Fibroblast of the conjunctiva (primary cell): Measurements from ENCODE around the gene OLFML2B.
A peak's percentile ranks its signal among the peaks of the same experiment; 100 is the strongest.
"Not testable (repeated sequence)": the region's sequence is repeated elsewhere in the genome, so short reads cannot be mapped to it uniquely, and the experiment has no call there.

Experiments used
- DNase-seq: peaks from one replicate; pipeline ENCODE4 v3.0.0-alpha.2; 2010; ENCODE audit warnings: low read depth

OLFML2B gene

DNA sequence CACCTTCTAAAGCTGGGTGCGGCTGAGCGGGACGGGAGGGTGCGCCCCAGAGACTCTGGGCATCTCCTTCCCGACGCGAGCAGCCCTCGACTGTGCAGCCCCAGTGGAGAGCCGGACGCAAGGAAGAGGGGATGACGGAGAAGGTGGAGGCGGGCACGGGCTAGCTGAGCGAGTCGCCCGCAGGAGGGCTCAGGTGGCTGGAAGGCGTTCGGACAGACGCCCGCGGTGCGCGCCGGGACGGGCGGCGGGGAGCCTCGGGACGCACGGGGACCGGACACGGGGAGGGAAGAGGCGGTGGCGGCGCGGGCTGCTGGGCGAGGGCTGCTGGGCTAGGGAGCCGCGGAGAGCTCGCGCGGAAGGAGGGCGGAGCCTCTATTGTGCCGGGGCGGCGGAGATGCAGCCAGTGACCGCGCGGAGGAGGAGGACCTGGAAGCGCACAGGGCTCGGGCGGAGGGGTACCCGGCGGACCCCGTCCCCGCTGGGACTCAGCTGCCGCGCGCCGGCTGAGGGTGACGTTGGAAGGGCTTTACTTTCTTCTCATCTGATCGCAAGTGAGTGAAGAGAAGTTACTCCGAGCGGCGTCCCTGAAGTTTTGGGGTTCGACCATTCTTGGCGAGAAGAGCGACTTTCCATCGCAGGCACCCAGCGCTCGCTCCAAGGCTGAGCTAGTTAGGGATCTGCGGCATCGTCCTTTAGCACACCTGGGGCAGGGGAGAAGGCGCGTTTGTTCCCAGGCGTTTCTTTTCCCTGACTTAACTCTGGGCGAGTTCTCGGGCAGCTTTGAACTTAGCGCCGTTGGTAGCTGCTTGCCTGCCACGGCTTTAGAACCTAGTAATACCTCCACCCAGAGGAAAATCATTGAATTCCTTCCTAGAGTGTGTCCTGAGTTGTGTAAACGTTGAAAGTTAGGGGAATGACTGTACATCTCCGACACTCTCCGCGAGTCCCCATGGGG is at the start of gene OLFML2B:
Gene OLFML2B (minus strand): TSS at position 323 of the 955 bp plus-strand sequence. CDS start 439 bp downstream, outside the sequence.
- peak; percentile 60 for DNase-seq

DNA sequence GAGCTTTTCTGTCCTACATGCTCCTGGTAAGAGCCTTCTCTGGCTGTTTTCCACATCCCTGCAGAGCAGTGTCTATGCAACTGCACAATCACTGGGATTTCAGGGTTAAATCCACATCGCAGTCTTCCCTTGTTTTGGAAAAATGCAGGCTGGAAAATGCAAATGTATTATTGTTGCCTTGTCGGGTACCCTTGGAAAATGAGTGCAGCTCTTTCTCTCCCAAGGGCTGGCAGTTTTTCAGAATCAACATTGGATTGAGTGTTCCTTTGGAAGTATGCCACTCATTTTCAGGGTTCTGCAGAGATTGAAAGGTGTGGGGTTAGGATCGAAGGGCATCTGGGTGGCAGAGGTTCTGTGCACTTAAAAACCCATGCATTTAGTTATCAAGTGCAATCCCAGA is 49.1 kb upstream of the OLFML2B start:
- no peak for DNase-seq

DNA sequence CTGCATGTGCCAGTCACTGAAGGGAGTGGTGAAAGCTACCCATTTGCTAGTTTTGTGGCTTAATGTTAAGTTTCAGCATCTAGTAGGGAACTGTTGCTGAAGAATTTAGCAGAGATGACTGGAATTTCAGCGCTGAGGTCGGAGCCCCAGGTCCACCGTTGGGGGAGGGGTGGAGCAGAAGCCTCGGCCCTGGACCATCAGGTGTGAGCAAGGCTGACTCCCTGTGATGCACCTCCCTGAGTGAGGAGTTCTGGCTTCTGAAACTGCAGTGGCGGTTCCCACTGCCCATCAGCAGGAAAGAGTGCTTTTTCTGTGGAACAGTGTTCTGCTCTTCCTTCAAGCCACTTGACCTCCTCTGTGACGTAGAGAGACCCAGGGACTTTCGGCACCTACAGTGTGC is 47.2 kb upstream of the OLFML2B start:
- DNase-seq: no peak

DNA sequence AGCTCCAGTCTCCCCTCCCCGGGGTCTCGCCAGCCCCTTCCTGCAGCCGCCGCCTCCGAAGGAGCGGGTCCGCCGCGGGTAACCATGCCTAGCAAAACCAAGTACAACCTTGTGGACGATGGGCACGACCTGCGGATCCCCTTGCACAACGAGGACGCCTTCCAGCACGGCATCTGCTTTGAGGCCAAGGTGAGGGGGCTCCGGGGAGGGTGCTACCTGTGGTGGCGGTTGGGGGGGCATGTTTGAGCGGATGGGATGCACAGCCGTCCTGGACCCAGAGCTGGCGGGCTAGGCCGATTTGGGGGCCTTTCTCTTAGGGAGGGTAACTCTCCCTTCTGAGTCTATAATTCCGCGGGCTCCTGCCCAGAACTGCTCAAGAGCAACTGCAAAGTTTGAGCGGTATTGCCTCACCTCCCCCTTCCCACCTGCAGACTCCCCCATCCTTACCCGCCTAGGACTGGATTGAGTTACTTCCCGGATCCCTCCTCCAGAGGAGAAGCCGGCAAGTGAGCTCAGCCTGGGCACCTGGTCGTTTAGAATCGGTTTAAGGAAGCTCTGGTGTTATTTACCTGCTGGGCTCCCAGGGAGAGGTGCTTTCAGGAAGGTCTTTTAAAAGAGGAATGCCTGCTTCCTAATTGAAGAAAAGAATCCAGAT is 46.6 kb upstream of the OLFML2B start:
- no peak for DNase-seq

GRCh38 chr1:162069334-162070093 is 45.8 kb upstream of the OLFML2B start, which contains the start of gene NOS1AP:
Gene NOS1AP, plus strand, starts transcription at chr1:162069691. Its CDS starts 487 bp downstream, at chr1:162070178.
- no peak for DNase-seq

GRCh38 chr1:162068301-162068700 is 44.6 kb upstream of the OLFML2B start:
- no peak for DNase-seq

- DNase-seq: no peak
Observed at GRCh38 chr1:162067466-162067865, 43.8 kb upstream of the OLFML2B start.

- DNase-seq: not testable (repeated sequence)
Observed at GRCh38 chr1:162066836-162067235, 43.2 kb upstream of the OLFML2B start.

GRCh38 chr1:162065016-162065415 is 41.3 kb upstream of the OLFML2B start:
- DNase-seq: no peak

DNA sequence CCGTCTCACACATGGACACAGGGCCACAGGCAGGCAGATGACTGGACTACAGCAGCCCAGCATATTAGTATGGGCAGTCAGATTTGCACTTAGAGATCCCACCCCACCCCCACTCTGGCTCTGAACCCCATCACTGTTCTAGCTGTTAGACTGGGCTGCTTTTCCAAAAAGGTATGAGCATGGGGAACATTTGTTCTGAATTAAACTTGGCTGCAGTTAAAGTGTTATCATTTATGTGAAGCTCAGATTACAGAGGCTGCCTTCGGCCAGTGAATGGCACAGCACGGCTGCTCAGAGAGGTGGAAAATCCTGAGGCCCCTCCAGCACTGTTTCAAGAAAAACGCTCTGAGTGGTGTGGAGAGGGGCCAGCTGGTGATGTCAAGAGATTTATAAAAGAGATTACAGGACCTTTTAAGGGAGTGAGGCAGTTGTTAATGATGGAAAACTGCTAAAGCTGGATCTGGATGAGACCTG is 38.9 kb upstream of the OLFML2B start:
- peak; percentile 50 for DNase-seq

- no peak for DNase-seq
Observed at GRCh38 chr1:162060314-162060713, 36.6 kb upstream of the OLFML2B start.

DNA sequence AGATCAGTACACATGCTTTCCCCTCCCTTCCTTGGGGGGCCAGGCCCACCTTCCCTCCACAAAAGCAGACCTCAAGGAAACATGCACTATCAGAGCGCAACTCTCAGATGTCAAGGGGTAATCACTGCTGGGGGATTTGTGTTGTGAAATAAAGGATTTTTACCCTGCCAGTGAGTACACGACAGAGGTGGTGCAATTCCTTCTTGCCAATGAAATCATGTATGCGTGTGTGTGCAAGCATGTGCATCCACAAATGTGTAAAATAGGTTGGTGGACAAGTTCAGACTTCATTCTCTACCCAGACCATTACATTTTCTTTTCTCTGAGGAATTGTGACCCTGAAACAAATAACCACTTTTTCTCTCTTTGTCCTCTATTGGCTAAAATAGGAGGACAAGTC is 36.1 kb upstream of the OLFML2B start:
- DNase-seq: no peak

DNA sequence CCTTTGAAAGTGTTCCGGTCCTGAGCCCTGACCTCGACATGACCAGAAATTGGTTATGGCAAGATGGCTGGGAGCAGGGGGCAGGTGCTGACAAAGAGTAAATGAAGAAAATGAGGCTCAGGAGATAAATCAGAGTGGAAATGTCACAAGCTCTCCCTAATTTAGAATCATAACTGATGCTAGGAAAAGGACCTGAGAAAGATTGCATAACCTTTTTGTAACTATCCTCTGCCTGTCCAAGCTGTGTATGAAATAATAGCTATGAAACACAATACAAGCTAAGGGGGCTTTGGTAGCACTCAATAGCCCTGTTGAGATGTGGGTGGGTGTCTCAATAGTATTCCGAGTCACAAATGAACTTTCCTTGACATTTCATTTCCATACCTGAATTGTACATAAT is 32.9 kb upstream of the OLFML2B start:
- no peak for DNase-seq

- peak; percentile 61 for DNase-seq
Observed at GRCh38 chr1:162056043-162056442, 32.4 kb upstream of the OLFML2B start.

DNA sequence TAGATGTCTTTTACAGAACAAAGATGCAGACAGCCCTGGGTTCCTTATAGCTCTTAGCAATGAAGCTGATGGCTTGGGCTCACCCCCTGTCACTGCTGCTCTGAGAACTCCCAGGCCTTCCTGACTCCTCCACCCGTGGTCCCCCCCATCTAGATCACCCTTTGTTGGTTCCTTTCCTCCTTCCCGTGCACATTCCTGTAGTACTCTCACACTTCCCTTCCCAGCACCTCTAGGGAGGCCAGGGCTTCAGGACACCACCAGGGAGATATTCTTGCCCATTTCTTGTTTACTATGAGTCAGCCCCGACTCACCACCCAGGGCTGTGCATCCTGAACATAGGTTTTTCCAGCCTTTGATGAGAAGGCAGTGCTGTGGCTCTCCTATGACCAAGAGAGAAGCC is 31.4 kb upstream of the OLFML2B start:
- peak; percentile 35 for DNase-seq

DNA sequence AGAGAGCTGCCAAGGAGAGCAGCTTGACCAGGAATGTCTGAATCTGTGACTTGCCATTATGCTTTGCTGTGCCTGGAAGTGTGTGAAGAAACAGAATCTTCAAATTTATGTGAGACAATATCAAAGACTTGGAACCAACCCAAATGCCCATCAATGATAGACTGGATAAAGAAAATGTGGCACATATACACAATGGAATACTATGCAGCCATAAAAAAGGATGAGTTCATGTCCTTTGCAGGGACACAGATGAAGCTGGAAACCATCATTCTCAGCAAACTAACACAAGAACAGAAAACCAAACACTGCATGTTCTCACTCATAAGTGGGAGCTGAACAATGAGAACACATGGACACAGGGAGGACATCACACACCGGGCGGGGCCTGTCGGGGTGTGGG is 30.3 kb upstream of the OLFML2B start:
- not testable (repeated sequence) for DNase-seq

DNA sequence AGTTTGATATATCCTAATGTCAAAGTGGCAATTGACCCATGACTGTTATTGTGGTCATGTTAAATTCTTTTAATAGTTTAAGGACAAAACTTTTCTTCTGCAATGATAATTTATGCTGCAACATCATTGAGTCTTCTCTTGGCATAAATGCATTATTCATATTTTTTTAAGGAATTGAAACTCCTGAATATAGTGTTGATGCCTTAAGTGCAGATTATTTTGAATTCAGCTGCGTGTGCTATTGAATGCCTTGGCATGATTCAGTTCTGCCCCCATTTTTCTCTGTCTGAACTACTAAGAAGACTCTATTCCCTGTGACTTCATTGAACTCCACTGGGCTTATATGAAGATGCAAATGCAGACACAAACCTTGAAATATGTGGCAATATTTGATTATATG is 23.3 kb upstream of the OLFML2B start:
- no peak for DNase-seq

- DNase-seq: no peak
Observed at GRCh38 chr1:162042361-162042760, 18.7 kb upstream of the OLFML2B start.

DNA sequence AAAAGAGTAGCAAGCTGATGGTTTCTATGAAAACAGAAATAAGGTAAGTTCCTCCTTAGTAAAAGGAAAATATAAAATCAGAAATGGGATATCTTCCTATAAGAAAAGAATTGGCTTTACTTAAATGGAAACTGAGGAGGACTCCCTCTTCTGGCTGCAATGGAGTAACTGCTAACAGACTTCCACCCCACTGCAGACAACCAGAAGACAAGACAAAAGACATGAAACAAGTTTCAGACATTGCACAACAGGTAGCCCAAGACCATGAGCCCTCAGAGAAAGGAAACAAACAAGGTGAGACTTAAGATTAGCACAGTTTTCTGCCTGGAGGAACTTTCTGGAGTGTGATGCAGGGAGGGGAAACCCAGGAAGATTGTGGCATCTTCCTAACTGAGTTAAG is 17.0 kb upstream of the OLFML2B start:
- peak; percentile 35 for DNase-seq

GRCh38 chr1:162040001-162040400 is 16.3 kb upstream of the OLFML2B start:
- no peak for DNase-seq

GRCh38 chr1:162038624-162039023 is 15.0 kb upstream of the OLFML2B start:
- no peak for DNase-seq

DNA sequence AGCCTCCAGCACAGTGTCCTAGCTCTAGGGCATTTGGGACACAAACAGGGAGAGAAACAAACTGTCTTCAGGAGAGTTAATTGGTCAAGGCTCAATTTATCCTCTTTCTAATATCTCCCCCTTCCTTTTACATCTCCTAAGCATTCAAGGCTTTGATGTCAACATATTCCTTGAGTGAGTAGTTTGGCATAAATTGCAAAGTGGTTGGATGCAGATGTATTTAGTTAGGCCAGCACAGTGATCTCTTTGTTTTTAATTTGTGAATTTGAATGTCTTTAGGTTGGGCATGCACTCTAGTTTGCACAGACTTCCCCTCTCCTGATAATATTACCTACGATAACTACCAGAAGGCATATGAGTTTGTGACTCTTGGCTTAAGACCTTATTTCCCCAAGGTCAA is 12.5 kb upstream of the OLFML2B start:
- DNase-seq: no peak
